GM12878 (cell line): ENCODE data around the gene SLC9A8. TPM values are rescaled to one million over a fixed set of nuclear protein-coding genes. Genes with fewer than 3 reads are reported as not detected.

Source experiments
- ATAC-seq: fragments of 200-7000 bp; cut with Tn5 transposase; 3 replicates; pipeline ENCODE4 v1.9.1; 2020; ENCODE audit warnings: mild to moderate bottlenecking, moderate library complexity
- BruUV-seq: library from RNA; stranded (reverse); fragments of 400-500 nt; replicated peaks from 2 replicates; lab custom pipeline; 2021; lab: Mats Ljungman, UMichigan
- CTCF ChIA-PET: fragments of 300-600 bp; sonication (Branson Sonifier 250); formaldehyde crosslinking; extraction: SDS; loops from one replicate; lab custom pipeline; 2021; ENCODE audit warnings: inconsistent platforms; lab: Yijun Ruan, JAX
- POLR2A ChIA-PET: fragments of 350-600 bp; formaldehyde crosslinking; extraction: SDS; loops from one replicate; lab custom pipeline; 2021; ENCODE audit warnings: inconsistent platforms; lab: Charles Lee
- RAD21 ChIA-PET: fragments of 300-600 bp; sonication (Branson Sonifier 250); formaldehyde crosslinking; loops from one replicate; lab custom pipeline; 2023; ENCODE audit warnings: antibody characterized with exemption; ENCODE audit not compliant: unreplicated experiment; lab: Charles Lee
- SMC1A ChIA-PET: fragments of 300-600 bp; sonication (Branson Sonifier 250); formaldehyde crosslinking; loops from one replicate; lab custom pipeline; 2023; ENCODE audit not compliant: unreplicated experiment, uncharacterized antibody; lab: Charles Lee
- DNase-seq: peaks from one replicate; pipeline ENCODE4 v3.0.0-alpha.2; 2011; ENCODE audit warnings: low read depth, low spot score
- FAIRE-seq: peaks from 3 replicates; lab custom pipeline; 2011; peaks lifted over from hg19 to GRCh38; lab: Jason Lieb, UNC
- H2AFZ ChIP-seq: 2 replicates; pipeline ENCODE4 v1.6.0; 2011; ENCODE audit warnings: low read depth, low read length, control low read depth; ENCODE audit not compliant: control insufficient read depth
- H3K27ac ChIP-seq: 2 replicates; pipeline ENCODE4 v1.5.1; 2011; ENCODE audit warnings: control low read depth; ENCODE audit not compliant: control insufficient read depth, insufficient read depth
- H3K27me3 ChIP-seq, 2 experiments: replicated peaks in 1 of 2; 2 replicates each; pipeline versions ENCODE4 v1.6.0 to v1.6.1; 2011; ENCODE audit warnings: low read length in 1 of 2; ENCODE audit not compliant: control insufficient read depth in 2 of 2, insufficient read depth in 2 of 2
- H3K36me3 ChIP-seq, 2 experiments: 2 replicates each; pipeline ENCODE4 v1.5.1; 2011; ENCODE audit warnings: low read length in 1 of 2; ENCODE audit not compliant: control insufficient read depth in 2 of 2, insufficient read depth in 2 of 2
- H3K4me1 ChIP-seq: 2 replicates; pipeline ENCODE4 v1.6.1; 2011; ENCODE audit warnings: mild to moderate bottlenecking, low read length, moderate library complexity, mixed read lengths; ENCODE audit not compliant: control insufficient read depth, insufficient read depth
- H3K4me2 ChIP-seq: 2 replicates; pipeline ENCODE4 v1.6.0; 2011; ENCODE audit warnings: control low read depth; ENCODE audit not compliant: control insufficient read depth, insufficient read depth
- H3K4me3 ChIP-seq: fragments of 200-600 bp; sonication (generic); 2 replicates; pipeline ENCODE4 v1.5.1; 2016
- H3K79me2 ChIP-seq: 2 replicates; pipeline ENCODE4 v1.6.0; 2011; ENCODE audit warnings: low read length; ENCODE audit not compliant: control insufficient read depth, insufficient read depth
- H3K9ac ChIP-seq: 2 replicates; pipeline ENCODE4 v1.8.0; 2011; ENCODE audit warnings: low read length, control low read depth, mixed read lengths; ENCODE audit not compliant: control insufficient read depth, insufficient read depth
- H3K9me3 ChIP-seq: replicated peaks from 3 replicates; pipeline ENCODE4 v1.5.1; 2011; ENCODE audit warnings: mild to moderate bottlenecking, low read length; ENCODE audit not compliant: control insufficient read depth, insufficient read depth
- H4K20me1 ChIP-seq: 2 replicates; pipeline ENCODE4 v1.6.0; 2011; ENCODE audit not compliant: control insufficient read depth, insufficient read depth
- CEBPB ChIP-seq, 2 experiments: fragments of 150-350 bp in 1 of 2; IDR thresholded peaks; 2 replicates each; pipeline ENCODE4 v1.6.1; 2012 to 2014; ENCODE audit warnings: low read depth in 2 of 2, low read length in 2 of 2, borderline replicate concordance in 1 of 2, inconsistent platforms in 1 of 2
- GABPA ChIP-seq: IDR thresholded peaks from 2 replicates; pipeline ENCODE4 v1.6.1; 2014; ENCODE audit warnings: antibody characterized with exemption, low read depth, mild to moderate bottlenecking, inconsistent platforms
- HSF1 ChIP-seq: fragments of 150-350 bp; IDR thresholded peaks from 2 replicates; pipeline ENCODE4 v1.6.1; 2014; ENCODE audit warnings: mild to moderate bottlenecking, low read depth, low read length
- IKZF2 ChIP-seq, 2 experiments: fragments of 450-650 bp; IDR thresholded peaks; 2 replicates each; pipeline ENCODE4 v1.6.1; 2017; ENCODE audit warnings: mild to moderate bottlenecking in 2 of 2, moderate library complexity in 2 of 2
- MTA3 ChIP-seq: IDR thresholded peaks from 2 replicates; pipeline ENCODE4 v1.6.1; 2012; ENCODE audit warnings: low read length, inconsistent platforms, borderline replicate concordance
- POLR2AphosphoS5 ChIP-seq: IDR thresholded peaks from 2 replicates; pipeline ENCODE4 v1.6.1; 2011; ENCODE audit warnings: mild to moderate bottlenecking, low read length, inconsistent platforms
- RAD21 ChIP-seq: IDR thresholded peaks from 2 replicates; pipeline ENCODE4 v1.6.1; 2011; ENCODE audit warnings: mild to moderate bottlenecking, low read depth, low read length, moderate library complexity; ENCODE audit not compliant: insufficient read depth
- RBBP5 ChIP-seq: fragments of 200-600 bp; sonication (generic); conservative IDR thresholded peaks from 2 replicates; pipeline ENCODE4 v1.6.1; 2016
- RFX5 ChIP-seq: IDR thresholded peaks from 2 replicates; pipeline ENCODE4 v1.6.1; 2011; ENCODE audit warnings: low read depth, low read length, improper control_type of control experiment
- RUNX3 ChIP-seq: IDR thresholded peaks from 2 replicates; pipeline ENCODE4 v1.6.1; 2012; ENCODE audit warnings: low read length, inconsistent platforms
- STAT3 ChIP-seq: IDR thresholded peaks from 2 replicates; pipeline ENCODE4 v1.6.1; 2011; ENCODE audit warnings: low read depth, low read length, improper control_type of control experiment
- TBL1XR1 ChIP-seq: IDR thresholded peaks from 2 replicates; pipeline ENCODE4 v1.6.1; 2012; ENCODE audit warnings: low read depth, low read length, improper control_type of control experiment
- TCF12 ChIP-seq: IDR thresholded peaks from 2 replicates; pipeline ENCODE4 v1.6.1; 2011; ENCODE audit warnings: low read depth, mild to moderate bottlenecking, low read length
- ZBED1 ChIP-seq: IDR thresholded peaks from 2 replicates; pipeline ENCODE4 v1.6.1; 2016; ENCODE audit warnings: borderline replicate concordance
- WGBS: methylation state at CpG from one replicate; pipeline ENCODE4 v1.1.6; 2016; ENCODE audit warnings: low lambda C conversion rate; ENCODE audit not compliant: insufficient replicate concordance, insufficient coverage; ENCODE audit errors: missing lambda C conversion rate; 5-methylcytosine and 5-hydroxymethylcytosine counted together
- in situ Hi-C: fragments of 300-500 bp; cut with MboI; formaldehyde crosslinking; loops from 9 replicates; pipeline ENCODE4 v1.14.3; 2018; ENCODE audit warnings: mixed read lengths
- intact Hi-C: fragments of 100-400 bp; cut with micrococcal nuclease; formaldehyde crosslinking; loops from one replicate; pipeline ENCODE4 v1.14.2; 2022; ENCODE audit not compliant: unreplicated experiment
- polyA plus RNA-seq, 11 experiments: library from polyadenylated mRNA; depleted of rRNA in 4 of 11; unstranded in 6 of 11; stranded (reverse) in 5 of 11; fragments of >200 nt; fragmentation: Nextera tagmentation in 4 of 11; fragmentation: Illumina TruSeq in 1 of 11; extraction: Ambion mirVana in 4 of 11; extraction: Trizol in 1 of 11; gene quantifications; 1 replicate in 1 of 11; 2 replicates in 10 of 11; pipeline versions ENCODE4 v1.2.1 to v1.2.3, GENCODE V29; 2011 to 2016; ENCODE audit warnings: inconsistent platforms in 2 of 11, missing spikeins in 2 of 11, low read depth in 1 of 11
- total RNA-seq, 4 experiments: library from RNA; depleted of rRNA in 3 of 4; stranded (reverse); fragments of >200 nt in 3 of 4; fragmentation: Illumina TruSeq in 1 of 4; extraction: Trizol in 1 of 4; gene quantifications; 2 replicates each; pipeline versions ENCODE4 v1.2.1 to v1.2.3, GENCODE V29; 2013 to 2021

Gene SLC9A8
- total and polyA plus RNA-seq, 10 of the 15 experiments (the other 5 are each of a cell fraction or from before 2014, with no cell fraction given): 0.40 to 15.5 (median 6.5) TPM

- Histone ChIP-seq H3K4me3 (no peak overlapping the region), H3K9me3 (no peaks in the 10 kb centered on the region), H3K27me3 (no peaks in the 10 kb centered on the region), H3K27ac (no peak overlapping the region), H4K20me1 (no peaks in the 10 kb centered on the region), H3K36me3 (peaks cover 15 to 26% of the 10 kb centered on the region in 2 experiments), H3K4me1 (no peaks in the 10 kb centered on the region), H3K9ac (no peak overlapping the region), H2AFZ (no peak overlapping the region), H3K4me2 (no peak overlapping the region), H3K79me2 (no peaks in the 10 kb centered on the region)
- FAIRE-seq (no peak), ATAC-seq (no peak), DNase-seq (no peak)
- RAD21 ChIA-PET: no interaction called here
- SMC1A ChIA-PET: interaction anchor here (1.1 to 2.0 kb wide), 2 partner anchors 16 to 241 kb away, joined by 4 to 6 read pairs; no protein-coding TSS in a partner anchor
- CTCF ChIA-PET: interaction anchor here (12.3 kb wide), 1 partner anchor 241 kb away, joined by 226 read pairs; no protein-coding TSS in a partner anchor
- BruUV-seq: no TSS peak
- in situ Hi-C loops (loop anchor here (25.0 kb wide), 1 partner anchor 514 kb away; no protein-coding TSS in a partner anchor), intact Hi-C loops (no loop called here)
- TF ChIP-seq RUNX3 (peak; percentile 29; the same call in 1 of the 2 replicates), HSF1 (no peak)
- POLR2A ChIA-PET: no interaction called here
- 33% methylated on average over 3 of the region's 3 CpGs for WGBS
These were observed 38.6 kb downstream of the SLC9A8 start for GRCh38 chr20:49851231-49851705.

- in situ Hi-C loops (loop anchor here (25.0 kb wide), 1 partner anchor 515 kb away; no protein-coding TSS in a partner anchor), intact Hi-C loops (no loop called here)
- WGBS: 100% methylated on average over 7 of the region's 7 CpGs
- Histone ChIP-seq H3K9me3 (no peaks in the 10 kb centered on the region), H3K79me2 (no peaks in the 10 kb centered on the region), H3K4me1 (no peaks in the 10 kb centered on the region), H3K36me3 (peaks cover 15 to 26% of the 10 kb centered on the region in 2 experiments), H3K4me2 (no peak overlapping the region), H4K20me1 (no peaks in the 10 kb centered on the region), H3K4me3 (no peak overlapping the region), H3K27ac (no peak overlapping the region), H2AFZ (no peak overlapping the region), H3K9ac (no peak overlapping the region), H3K27me3 (no peaks in the 10 kb centered on the region)
- FAIRE-seq: no peak
- ChIA-PET CTCF (interaction anchor here (12.3 kb wide), 1 partner anchor 241 kb away, joined by 226 read pairs; no protein-coding TSS in a partner anchor), POLR2A (no interaction called here), RAD21 (no interaction called here), SMC1A (interaction anchor here (1.1 to 2.0 kb wide), 2 partner anchors 15 to 242 kb away, joined by 4 to 6 read pairs; no protein-coding TSS in a partner anchor)
- no peak for DNase-seq
- ATAC-seq: no peak
- no TSS peak for BruUV-seq
- TF ChIP-seq ZBED1: no peak
- no peak for TF ChIP-seq CEBPB (IDR thresholded peaks at IDR 0.05; ENCODE audit: borderline replicate concordance in 1 of 2, low read depth in 2 of 2, low read length in 2 of 2)
- no peak for TF ChIP-seq POLR2AphosphoS5
- TF ChIP-seq RFX5: no peak
- no peak for TF ChIP-seq STAT3
- TF ChIP-seq MTA3: no peak
- no peak for TF ChIP-seq IKZF2 (IDR thresholded peaks at IDR 0.05)
- no peak for TF ChIP-seq TCF12
- TF ChIP-seq TBL1XR1: no peak
- TF ChIP-seq RAD21: no peak
- TF ChIP-seq GABPA: no peak
- TF ChIP-seq RBBP5: no peak
These were observed 39.4 kb downstream of the SLC9A8 start for GRCh38 chr20:49851991-49852390.
